ENCODE data around the gene TIGIT.

GRCh38 chr3:114331710-114332109, 37.9 kb downstream of the TIGIT start:
- no peak for TF ChIP-seq CTCF (IDR thresholded peaks at IDR 0.05)
- TF ChIP-seq EZH2 (IDR thresholded peaks at IDR 0.05; ENCODE audit: borderline replicate concordance, insufficient read depth, low read depth, low read length, poor library complexity, severe bottlenecking), result no peak
